BLaER1 treated with 17β-estradiol and CSF1 and Interleukin-3, amounts not matched to agents 10 nM and 100 nM (cell line): ENCODE results near the gene HES5.

Source experiments
- H3K27ac ChIP-seq, 11 experiments: shearing (Covaris generic); formaldehyde crosslinking; 2 replicates each; pipeline ENCODE4 v1.8.1; 2022
- H3K27me3 ChIP-seq, 11 experiments: shearing (Covaris generic); formaldehyde crosslinking; 2 replicates each; pipeline ENCODE4 v1.8.1; 2022
- H3K36me3 ChIP-seq, 11 experiments: shearing (Covaris generic); formaldehyde crosslinking; 2 replicates each; pipeline ENCODE4 v1.8.1; 2022
- H3K4me1 ChIP-seq, 10 experiments: shearing (Covaris generic); formaldehyde crosslinking; 2 replicates each; pipeline ENCODE4 v1.8.1; 2022
- H3K4me2 ChIP-seq, 11 experiments: shearing (Covaris generic); formaldehyde crosslinking; 2 replicates each; pipeline ENCODE4 v1.8.1; 2022
- H3K4me3 ChIP-seq, 10 experiments: shearing (Covaris generic); formaldehyde crosslinking; 2 replicates each; pipeline ENCODE4 v1.8.1; 2022
- H3K9ac ChIP-seq, 11 experiments: shearing (Covaris generic); formaldehyde crosslinking; 2 replicates each; pipeline ENCODE4 v1.8.1; 2022
- H3K9me3 ChIP-seq, 11 experiments: shearing (Covaris generic); formaldehyde crosslinking; replicated peaks in 1 of 11; 2 replicates each; pipeline ENCODE4 v1.8.1; 2022
- H4K20me1 ChIP-seq, 11 experiments: shearing (Covaris generic); formaldehyde crosslinking; 2 replicates each; pipeline ENCODE4 v1.8.1; 2022
- Cebpa-rat ChIP-seq, 11 experiments: shearing (Covaris generic); IDR thresholded peaks; 2 replicates each; pipeline ENCODE4 v1.8.1; 2022

The HES5 gene

GRCh38 chr1:2527556-2527860, 2.6 kb downstream of the HES5 start:
- Histone ChIP-seq H3K9me3 (no peaks in the 10 kb centered on the region), H3K36me3 (peaks cover 0 to 14% (median 0%) of the 10 kb centered on the region in 11 experiments; a peak in 5 of 22 replicates), H3K4me1 (peaks cover 44 to 76% (median 68%) of the 10 kb centered on the region in 10 experiments), H3K27ac (no peak overlapping the region), H4K20me1 (peaks cover 35 to 92% (median 79%) of the 10 kb centered on the region in 11 experiments), H3K27me3 (peaks cover 58 to 59% (median 59%) of the 10 kb centered on the region in 11 experiments), H3K4me3 (no peak overlapping the region), H3K4me2 (peak overlapping the region in 8 of 11 experiments; percentile 68 to 90 (median 81); a peak in 14 of 22 replicates), H3K9ac (no peak overlapping the region)
- no peak for TF ChIP-seq Cebpa-rat (IDR thresholded peaks at IDR 0.05)

GRCh38 chr1:2526824-2527555, 3.1 kb downstream of the HES5 start:
- Histone ChIP-seq H3K9ac (peak overlapping the region in 2 of 11 experiments; percentile 37 to 41; a peak in 1 of 22 replicates), H3K27me3 (peaks cover 53 to 54% (median 54%) of the 10 kb centered on the region in 11 experiments), H4K20me1 (peaks cover 40 to 92% (median 84%) of the 10 kb centered on the region in 11 experiments), H3K9me3 (no peaks in the 10 kb centered on the region), H3K4me3 (peak overlapping the region in 8 of 10 experiments; percentile 85 to 100 (median 91); a peak in 12 of 20 replicates), H3K4me2 (peak overlapping the region; percentile 63 to 90 (median 79)), H3K36me3 (peaks cover 0 to 15% (median 0%) of the 10 kb centered on the region in 11 experiments; a peak in 7 of 22 replicates), H3K4me1 (peaks cover 44 to 81% (median 73%) of the 10 kb centered on the region in 10 experiments), H3K27ac (no peak overlapping the region)
- no peak for TF ChIP-seq Cebpa-rat (IDR thresholded peaks at IDR 0.05)

GRCh38 chr1:2525920-2526823, 3.9 kb downstream of the HES5 start, which contains the start of gene PANK4:
PANK4 (minus strand) TSS chr1:2526596; CDS start chr1:2526587, 9 bp downstream.
- H4K20me1 ChIP-seq = peaks cover 48 to 93% (median 88%) of the 10 kb centered on the region in 11 experiments
- TF ChIP-seq Cebpa-rat (IDR thresholded peaks at IDR 0.05) = no peak
- H3K9ac ChIP-seq = peak within 1 kb of the TSS; percentile 80 to 95 (median 90)
- peak within 1 kb of the TSS; percentile 93 to 100 (median 98) for H3K4me2 ChIP-seq
- peaks cover 42 to 81% (median 74%) of the 10 kb centered on the region in 10 experiments for H3K4me1 ChIP-seq
- H3K27ac ChIP-seq = peak within 1 kb of the TSS; percentile 32 to 84 (median 79); a peak in 21 of 22 replicates
- peaks cover 45 to 46% (median 46%) of the 10 kb centered on the region in 11 experiments for H3K27me3 ChIP-seq
- peaks cover 2 to 21% (median 6%) of the 10 kb centered on the region in 11 experiments; a peak in 21 of 22 replicates for H3K36me3 ChIP-seq
- H3K4me3 ChIP-seq = peak within 1 kb of the TSS; percentile 85 to 100 (median 92)
- H3K9me3 ChIP-seq = no peaks in the 10 kb centered on the region

- Histone ChIP-seq H3K36me3 (peaks cover 8 to 28% (median 12%) of the 10 kb centered on the region in 11 experiments), H3K9me3 (no peaks in the 10 kb centered on the region), H4K20me1 (peaks cover 54 to 93% (median 88%) of the 10 kb centered on the region in 11 experiments), H3K9ac (peak overlapping the region; percentile 80 to 95 (median 90)), H3K4me3 (peak overlapping the region; percentile 85 to 100 (median 92)), H3K4me2 (peak overlapping the region; percentile 93 to 100 (median 98)), H3K4me1 (peaks cover 36 to 81% (median 74%) of the 10 kb centered on the region in 10 experiments), H3K27me3 (peaks cover 39 to 40% (median 39%) of the 10 kb centered on the region in 11 experiments), H3K27ac (peak overlapping the region; percentile 32 to 84 (median 77); a peak in 21 of 22 replicates)
- no peak for TF ChIP-seq Cebpa-rat (IDR thresholded peaks at IDR 0.05)
These were observed 4.5 kb downstream of the HES5 start for GRCh38 chr1:2525572-2525919.

GRCh38 chr1:2523891-2524609, 6.0 kb downstream of the HES5 start:
- peaks cover 29 to 82% (median 74%) of the 10 kb centered on the region in 10 experiments for H3K4me1 ChIP-seq
- peak overlapping the region; percentile 93 to 100 (median 98) for H3K4me2 ChIP-seq
- peak overlapping the region in 8 of 10 experiments; percentile 85 to 100 (median 95); a peak in 10 of 20 replicates for H3K4me3 ChIP-seq
- no peak for TF ChIP-seq Cebpa-rat (IDR thresholded peaks at IDR 0.05)
- peaks cover 64 to 92% (median 87%) of the 10 kb centered on the region in 11 experiments for H4K20me1 ChIP-seq
- H3K27me3 ChIP-seq = peaks cover 24 to 25% (median 24%) of the 10 kb centered on the region in 11 experiments
- peak overlapping the region in 9 of 11 experiments; percentile 80 to 95 (median 91); a peak in 20 of 22 replicates for H3K9ac ChIP-seq
- no peaks in the 10 kb centered on the region for H3K9me3 ChIP-seq
- peaks cover 13 to 39% (median 24%) of the 10 kb centered on the region in 11 experiments for H3K36me3 ChIP-seq
- H3K27ac ChIP-seq = peak overlapping the region in 3 of 11 experiments; percentile 6 to 48 (median 16); a peak in 1 of 22 replicates

- Histone ChIP-seq H3K9me3 (no peaks in the 10 kb centered on the region), H3K9ac (peak overlapping the region in 10 of 11 experiments; percentile 13 to 95 (median 90); a peak in 16 of 22 replicates), H3K27me3 (peaks cover 17 to 18% (median 17%) of the 10 kb centered on the region in 11 experiments), H3K4me2 (peak overlapping the region; percentile 93 to 100 (median 98)), H4K20me1 (peaks cover 71 to 93% (median 89%) of the 10 kb centered on the region in 11 experiments), H3K4me3 (peak overlapping the region in 3 of 10 experiments; percentile 88 to 98 (median 92); a peak in 1 of 20 replicates), H3K4me1 (peaks cover 29 to 86% (median 79%) of the 10 kb centered on the region in 10 experiments), H3K36me3 (peaks cover 21 to 47% (median 31%) of the 10 kb centered on the region in 11 experiments), H3K27ac (peak overlapping the region in 3 of 11 experiments; percentile 6 to 48 (median 44); a peak in 3 of 22 replicates)
- no peak for TF ChIP-seq Cebpa-rat (IDR thresholded peaks at IDR 0.05)
These were observed 6.7 kb downstream of the HES5 start for GRCh38 chr1:2523191-2523890.

GRCh38 chr1:2522230-2522629, 7.8 kb downstream of the HES5 start:
- peak overlapping the region in 2 of 11 experiments; percentile 11 to 31; a peak in 3 of 22 replicates for H3K9ac ChIP-seq
- peaks cover 32 to 58% (median 42%) of the 10 kb centered on the region in 11 experiments for H3K36me3 ChIP-seq
- peaks cover 27 to 91% (median 87%) of the 10 kb centered on the region in 10 experiments for H3K4me1 ChIP-seq
- H3K27ac ChIP-seq = no peak overlapping the region
- H3K27me3 ChIP-seq = peaks cover 6% of the 10 kb centered on the region in 11 experiments
- no peaks in the 10 kb centered on the region for H3K9me3 ChIP-seq
- TF ChIP-seq Cebpa-rat (IDR thresholded peaks at IDR 0.05) = no peak
- no peak overlapping the region for H3K4me3 ChIP-seq
- peak overlapping the region in 7 of 11 experiments; percentile 20 to 98 (median 72); a peak in 12 of 22 replicates for H3K4me2 ChIP-seq
- peaks cover 80 to 94% (median 90%) of the 10 kb centered on the region in 11 experiments for H4K20me1 ChIP-seq
